H1 (cell line): ENCODE data around the gene CBLL2. TPM values are rescaled to one million over a fixed set of nuclear protein-coding genes. Genes with fewer than 3 reads are reported as not detected.

Source experiments
- CTCF ChIA-PET: fragments of 300-600 bp; sonication (Branson Sonifier 250); formaldehyde crosslinking; loops from one replicate; lab custom pipeline; 2021; ENCODE audit not compliant: partially characterized antibody; lab: Charles Lee
- POLR2A ChIA-PET: fragments of 300-600 bp; sonication (Branson Sonifier 250); formaldehyde crosslinking; loops from one replicate; lab custom pipeline; 2021; ENCODE audit warnings: inconsistent platforms; ENCODE audit not compliant: partially characterized antibody; lab: Charles Lee
- DNase-seq, 2 experiments: peaks; one replicate each; pipeline versions ENCODE4 v3.0.0 to v3.0.0-alpha.2; 2010 to 2022; ENCODE audit warnings: low spot score in 2 of 2, low read depth in 1 of 2, mixed read lengths in 1 of 2
- FAIRE-seq: peaks from 2 replicates; lab custom pipeline; 2011; peaks lifted over from hg19 to GRCh38; lab: Jason Lieb, UNC
- H2AFZ ChIP-seq: 2 replicates; pipeline ENCODE4 v1.8.1; 2012; ENCODE audit warnings: low read length, inconsistent platforms
- H2AK5ac ChIP-seq: 2 replicates; pipeline ENCODE4 v1.6.1; 2013; ENCODE audit warnings: low read depth, low read length
- H2BK120ac ChIP-seq: replicated peaks from 2 replicates; pipeline ENCODE3; 2013; ENCODE audit warnings: low read depth, low read length, inconsistent platforms
- H2BK12ac ChIP-seq: 2 replicates; pipeline ENCODE4 v1.6.1; 2013; ENCODE audit warnings: low read depth, low read length
- H2BK15ac ChIP-seq: 2 replicates; pipeline ENCODE4 v1.6.1; 2013; ENCODE audit warnings: low read length
- H2BK20ac ChIP-seq: 2 replicates; pipeline ENCODE4 v1.6.1; 2013; ENCODE audit warnings: low read length
- H2BK5ac ChIP-seq: 2 replicates; pipeline ENCODE4 v1.6.1; 2013; ENCODE audit warnings: low read depth, low read length
- H3K14ac ChIP-seq: 2 replicates; pipeline ENCODE4 v1.6.1; 2013; ENCODE audit warnings: inconsistent platforms; ENCODE audit not compliant: insufficient read length
- H3K18ac ChIP-seq: 2 replicates; pipeline ENCODE4 v1.6.1; 2013; ENCODE audit warnings: low read length; ENCODE audit errors: extremely low read depth
- H3K23ac ChIP-seq: 2 replicates; pipeline ENCODE4 v1.6.1; 2013; ENCODE audit warnings: inconsistent platforms; ENCODE audit not compliant: insufficient read length
- H3K23me2 ChIP-seq: 2 replicates; pipeline ENCODE4 v1.6.1; 2013; ENCODE audit warnings: low read depth, low read length
- H3K27ac ChIP-seq: 2 replicates; pipeline ENCODE4 v1.6.1; 2011; ENCODE audit warnings: low read depth, low read length, inconsistent platforms
- H3K27me3 ChIP-seq, 4 experiments: replicated peaks in 1 of 4; 1 replicate in 1 of 4; 2 replicates in 3 of 4; pipeline versions ENCODE4 v1.6.1 to v1.8.1; 2011 to 2013; ENCODE audit warnings: low read length in 3 of 4, mild to moderate bottlenecking in 3 of 4, inconsistent platforms in 2 of 4, mixed read lengths in 2 of 4, moderate library complexity in 1 of 4; ENCODE audit not compliant: control insufficient read depth in 3 of 4, insufficient read depth in 3 of 4; ENCODE audit errors: extremely low read depth in 1 of 4
- H3K36me3 ChIP-seq, 4 experiments: 2 replicates each; pipeline versions ENCODE4 v1.6.1 to v1.8.1; 2011 to 2013; ENCODE audit warnings: mild to moderate bottlenecking in 4 of 4, low read length in 3 of 4, moderate library complexity in 2 of 4, control low read depth in 1 of 4, inconsistent platforms in 1 of 4; ENCODE audit not compliant: insufficient read depth in 4 of 4, control insufficient read depth in 2 of 4
- H3K4ac ChIP-seq: replicated peaks from 2 replicates; pipeline ENCODE3; 2013; ENCODE audit warnings: low read length, low read depth, mixed read lengths, inconsistent platforms; ENCODE audit not compliant: insufficient read length
- H3K4me1 ChIP-seq, 4 experiments: replicated peaks in 1 of 4; 1 replicate in 1 of 4; 2 replicates in 3 of 4; pipeline versions ENCODE4 v1.6.1 to v1.8.1; 2011 to 2013; ENCODE audit warnings: low read length in 3 of 4, inconsistent platforms in 2 of 4, mixed read lengths in 1 of 4; ENCODE audit not compliant: insufficient read depth in 4 of 4, control insufficient read depth in 3 of 4
- H3K4me2 ChIP-seq, 2 experiments: 2 replicates each; pipeline versions ENCODE4 v1.6.1 to v1.8.1; 2011 to 2013; ENCODE audit warnings: low read depth in 2 of 2, low read length in 2 of 2, control low read depth in 1 of 2, inconsistent platforms in 1 of 2, mild to moderate bottlenecking in 1 of 2; ENCODE audit not compliant: insufficient read depth in 1 of 2
- H3K4me3 ChIP-seq, 4 experiments: fragments of 200-600, 300-600 bp in 1 of 4; sonication (generic), shearing (Covaris generic), sonication (Bioruptor Twin) in 1 of 4; 2 replicates each; pipeline versions ENCODE4 v1.5.1 to v1.8.1; 2011 to 2016; ENCODE audit warnings: low read length in 4 of 4, low read depth in 3 of 4, control low read depth in 2 of 4, inconsistent platforms in 2 of 4, mild to moderate bottlenecking in 2 of 4, mixed read lengths in 1 of 4, moderate library complexity in 1 of 4; ENCODE audit not compliant: insufficient read depth in 2 of 4; ENCODE audit errors: extremely low read depth in 1 of 4
- H3K56ac ChIP-seq: replicated peaks from 2 replicates; pipeline ENCODE3; 2013; ENCODE audit warnings: low read depth, mild to moderate bottlenecking, mixed read lengths, low read length, inconsistent platforms; ENCODE audit not compliant: insufficient read length
- H3K79me1 ChIP-seq: 2 replicates; pipeline ENCODE4 v1.6.1; 2013; ENCODE audit warnings: low read depth, low read length, control low read depth
- H3K79me2 ChIP-seq, 2 experiments: 2 replicates each; pipeline versions ENCODE4 v1.6.1 to v1.8.1; 2012 to 2013; ENCODE audit warnings: low read length in 2 of 2, mild to moderate bottlenecking in 2 of 2, inconsistent platforms in 1 of 2; ENCODE audit not compliant: insufficient read depth in 2 of 2, control insufficient read depth in 1 of 2
- H3K9ac ChIP-seq, 4 experiments: replicated peaks in 1 of 4; 1 replicate in 1 of 4; 2 replicates in 3 of 4; pipeline versions ENCODE4 v1.6.1 to v1.8.1; 2011 to 2013; ENCODE audit warnings: low read depth in 3 of 4, low read length in 3 of 4, control low read depth in 2 of 4, mild to moderate bottlenecking in 2 of 4, moderate library complexity in 2 of 4, inconsistent platforms in 1 of 4; ENCODE audit errors: extremely low read depth in 1 of 4
- H3K9me3 ChIP-seq, 2 experiments: 2 replicates each; pipeline versions ENCODE4 v1.6.1 to v1.8.1; 2012 to 2013; ENCODE audit warnings: mild to moderate bottlenecking in 2 of 2, moderate library complexity in 2 of 2, control low read depth in 1 of 2, inconsistent platforms in 1 of 2, low read depth in 1 of 2, low read length in 1 of 2, mixed read lengths in 1 of 2; ENCODE audit not compliant: insufficient read depth in 2 of 2
- H4K20me1 ChIP-seq, 2 experiments: replicated peaks in 1 of 2; 2 replicates each; pipeline versions ENCODE3 to v1.8.1; 2011 to 2013; ENCODE audit warnings: inconsistent platforms in 2 of 2, low read length in 2 of 2, mild to moderate bottlenecking in 1 of 2; ENCODE audit not compliant: insufficient read depth in 2 of 2, control insufficient read depth in 1 of 2
- H4K5ac ChIP-seq: 2 replicates; pipeline ENCODE4 v1.6.1; 2013; ENCODE audit warnings: low read length, low read depth, mixed read lengths, inconsistent platforms; ENCODE audit not compliant: insufficient read length
- H4K8ac ChIP-seq: 2 replicates; pipeline ENCODE4 v1.8.0; 2013; ENCODE audit warnings: mild to moderate bottlenecking, moderate library complexity, low read length, inconsistent platforms; ENCODE audit not compliant: insufficient read depth; ENCODE audit errors: extremely low read depth
- H4K91ac ChIP-seq: replicated peaks from 2 replicates; pipeline ENCODE3; 2013; ENCODE audit warnings: low read length, mixed read lengths, inconsistent platforms; ENCODE audit not compliant: insufficient read length
- ATF3 ChIP-seq: IDR thresholded peaks from 2 replicates; pipeline ENCODE4 v1.6.1; 2011; ENCODE audit warnings: low read depth, mild to moderate bottlenecking, low read length; ENCODE audit not compliant: insufficient read depth
- CHD2 ChIP-seq: IDR thresholded peaks from 2 replicates; pipeline ENCODE4 v1.6.1; 2012; ENCODE audit warnings: low read length, improper control_type of control experiment
- CTCF ChIP-seq, 3 experiments: IDR thresholded peaks; 1 replicate in 2 of 3; 2 replicates in 1 of 3; pipeline versions ENCODE4 v1.5.1 to v1.6.1; 2011; ENCODE audit warnings: low read length in 3 of 3, mild to moderate bottlenecking in 3 of 3, inconsistent platforms in 2 of 3, low read depth in 1 of 3, moderate library complexity in 1 of 3; ENCODE audit not compliant: insufficient read depth in 1 of 3; ENCODE audit errors: control extremely low read depth in 1 of 3
- MAFK ChIP-seq: IDR thresholded peaks from 2 replicates; pipeline ENCODE4 v1.6.1; 2012; ENCODE audit warnings: low read depth, mild to moderate bottlenecking, improper control_type of control experiment, low read length
- NANOG ChIP-seq: IDR thresholded peaks from 2 replicates; pipeline ENCODE4 v1.6.1; 2011; ENCODE audit warnings: low read length, low read depth, mild to moderate bottlenecking, inconsistent platforms; ENCODE audit not compliant: insufficient read depth, poor library complexity, severe bottlenecking
- POLR2A ChIP-seq, 2 experiments: IDR thresholded peaks; 1 replicate in 1 of 2; 2 replicates in 1 of 2; pipeline ENCODE4 v1.6.1; 2011; ENCODE audit warnings: low read depth in 2 of 2, low read length in 2 of 2, mild to moderate bottlenecking in 2 of 2; ENCODE audit errors: control extremely low read depth in 1 of 2
- RAD21 ChIP-seq, 2 experiments: IDR thresholded peaks in 1 of 2; conservative IDR thresholded peaks in 1 of 2; 2 replicates each; pipeline ENCODE4 v1.6.1; 2011; ENCODE audit warnings: low read depth in 2 of 2, low read length in 2 of 2, improper control_type of control experiment in 1 of 2, inconsistent platforms in 1 of 2, mild to moderate bottlenecking in 1 of 2, moderate library complexity in 1 of 2
- RNF2 ChIP-seq: fragments of 200-900, 300-1000 bp; sonication (generic); IDR thresholded peaks from 2 replicates; pipeline ENCODE4 v1.7.1; 2016; ENCODE audit warnings: borderline replicate concordance, low read depth, mild to moderate bottlenecking, antibody characterized with exemption, low read length; ENCODE audit not compliant: poor library complexity, severe bottlenecking; ENCODE audit errors: missing control alignments
- USF2 ChIP-seq: IDR thresholded peaks from 2 replicates; pipeline ENCODE4 v1.6.1; 2011; ENCODE audit warnings: low read length, improper control_type of control experiment
- WGBS, 2 experiments: shearing (Covaris generic) in 1 of 2; methylation state at CpG; one replicate each; pipeline versions ENCODE4 v1.1.6 to v1.1.7; 2013 to 2015; ENCODE audit warnings: low lambda C conversion rate in 2 of 2, mixed read lengths in 2 of 2, inconsistent platforms in 1 of 2, low coverage in 1 of 2, missing lambda C conversion rate in 1 of 2; ENCODE audit not compliant: insufficient replicate concordance in 2 of 2, insufficient coverage in 1 of 2, insufficient read length in 1 of 2; ENCODE audit errors: extremely low coverage in 1 of 2, missing lambda C conversion rate in 1 of 2; 5-methylcytosine and 5-hydroxymethylcytosine counted together
- polyA plus RNA-seq, 7 experiments: library from polyadenylated mRNA; depleted of rRNA in 3 of 7; stranded (reverse) in 5 of 7; unstranded in 2 of 7; fragments of >200 nt in 5 of 7; fragments of 200-250 nt in 2 of 7; gene quantifications; 1 replicate in 5 of 7; 2 replicates in 1 of 7; 4 replicates in 1 of 7; pipeline versions ENCODE4 v1.2.1 to v1.2.3, GENCODE V29; 2011 to 2013; ENCODE audit warnings: missing spikeins in 2 of 7, mixed read lengths in 2 of 7
- total RNA-seq: library from RNA; stranded (reverse); fragmentation: NEBNext Ultra II Directional; extraction: Animal tissue kit (Norgen Biotek cat#: 25700); gene quantifications from 2 replicates; pipeline ENCODE4 v1.2.1, GENCODE V29; 2021

The CBLL2 gene
- total and polyA plus RNA-seq, 2 of the 8 experiments (the other 6 are each of a cell fraction or from before 2014, with no cell fraction given) = not detected

- no peak overlapping the region for H2BK15ac ChIP-seq
- H3K4me1 ChIP-seq = peaks cover 0 to 6% (median 0%) of the 10 kb centered on the region in 4 experiments; a peak in 2 of 7 replicates
- no peaks in the 10 kb centered on the region for H3K9me3 ChIP-seq
- CTCF ChIA-PET = no interaction called here
- H3K14ac ChIP-seq = no peak overlapping the region
- no peak overlapping the region for H3K4me2 ChIP-seq
- H3K27me3 ChIP-seq = no peaks in the 10 kb centered on the region
- no peak overlapping the region for H2AK5ac ChIP-seq
- DNase-seq = no peak
- no peak overlapping the region for H2BK20ac ChIP-seq
- H3K23me2 ChIP-seq = no peaks in the 10 kb centered on the region
- H4K8ac ChIP-seq = no peak overlapping the region
- no peaks in the 10 kb centered on the region for H3K79me1 ChIP-seq
- no peak overlapping the region for H3K9ac ChIP-seq
- H4K91ac ChIP-seq = no peak overlapping the region
- no peak overlapping the region for H3K4me3 ChIP-seq
- H4K5ac ChIP-seq = no peak overlapping the region
- H3K23ac ChIP-seq = no peak overlapping the region
- no peaks in the 10 kb centered on the region for H3K79me2 ChIP-seq
- H2BK12ac ChIP-seq = no peak overlapping the region
- 84% methylated on average over 5 of the region's 5 CpGs; no CpG with 5 or more reads in 1 of the 2 experiments for WGBS, 2 experiments
- no peak overlapping the region for H3K4ac ChIP-seq
- no peak for FAIRE-seq
- H3K18ac ChIP-seq = no peak overlapping the region
- H2BK120ac ChIP-seq = no peak overlapping the region
- no peaks in the 10 kb centered on the region for H3K36me3 ChIP-seq
- no peak overlapping the region for H2AFZ ChIP-seq
- no peaks in the 10 kb centered on the region for H4K20me1 ChIP-seq
- H3K56ac ChIP-seq = no peak overlapping the region
- POLR2A ChIA-PET = no interaction called here
- no peak overlapping the region for H2BK5ac ChIP-seq
- no peak overlapping the region for H3K27ac ChIP-seq
- TF ChIP-seq ATF3 (no peak), USF2 (no peak), RAD21 (IDR thresholded peaks at IDR 0.05 in 1 of 2, conservative IDR thresholded peaks at IDR 0.05 in 1 of 2; ENCODE audit: low read depth in 2 of 2, low read length in 2 of 2) (no peak), MAFK (no peak), CHD2 (no peak), RNF2 (no peak), NANOG (no peak), CTCF (IDR thresholded peaks at IDR 0.05; ENCODE audit: control extremely low read depth in 1 of 3, insufficient read depth in 1 of 3, low read depth in 1 of 3, low read length in 3 of 3) (no peak), POLR2A (IDR thresholded peaks at IDR 0.05; ENCODE audit: control extremely low read depth in 1 of 2, low read depth in 2 of 2, low read length in 2 of 2) (no peak)
Measured at GRCh38 chrX:22323541-22323940, 50.8 kb downstream of the CBLL2 start.
